Measurements from ENCODE around the gene DPP6. TPM values are rescaled to one million over a fixed set of nuclear protein-coding genes. Genes with fewer than 3 reads are reported as not detected.

DPP6 gene
- total RNA-seq, 1 donor from 2014 or later, result 1.4 TPM

DNA sequence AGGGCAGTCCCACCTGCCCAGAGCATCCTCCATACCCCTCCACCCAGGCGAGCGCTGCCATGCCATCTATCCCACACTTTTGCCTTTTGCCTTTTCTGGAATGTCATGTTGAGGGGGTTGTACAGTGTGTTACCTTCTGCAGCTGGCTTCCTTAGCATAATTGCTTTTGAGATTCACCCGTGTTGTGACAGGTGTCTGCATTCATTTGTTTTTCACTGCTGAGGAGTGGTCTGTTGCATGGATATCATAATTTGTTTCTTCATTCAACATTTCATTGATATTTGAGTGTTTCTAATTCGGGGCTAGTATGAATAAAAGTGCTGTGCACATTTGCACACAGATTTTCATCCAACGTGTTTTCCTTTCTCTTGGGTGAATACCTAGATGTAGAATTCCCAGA, 596.8 kb downstream of the DPP6 start:
- Mint-ChIP-seq H3K27me3 (ENCODE audit: unreplicated experiment) (peaks cover 2% of the 10 kb centered on the region), H3K4me1 (ENCODE audit: unreplicated experiment) (no peaks in the 10 kb centered on the region), H3K36me3 (ENCODE audit: low read depth, unreplicated experiment) (no peaks in the 10 kb centered on the region), H3K4me3 (ENCODE audit: unreplicated experiment) (no peak overlapping the region), H3K9me3 (ENCODE audit: unreplicated experiment) (peaks cover 4% of the 10 kb centered on the region), H3K27ac (ENCODE audit: unreplicated experiment) (no peak overlapping the region)
- no peak for TF ChIP-seq CTCF (IDR thresholded peaks at IDR 0.05; ENCODE audit: unreplicated experiment)
- no peak for DNase-seq (ENCODE audit: low spot score)

GRCh38 chr7:154649434-154649833, 597.2 kb downstream of the DPP6 start:
- no peak overlapping the region for H3K4me3 Mint-ChIP-seq (ENCODE audit: unreplicated experiment)
- no peak for TF ChIP-seq CTCF (IDR thresholded peaks at IDR 0.05; ENCODE audit: unreplicated experiment)
- no peak for DNase-seq (ENCODE audit: low spot score)
- peaks cover 4% of the 10 kb centered on the region for H3K9me3 Mint-ChIP-seq (ENCODE audit: unreplicated experiment)
- H3K36me3 Mint-ChIP-seq (ENCODE audit: low read depth, unreplicated experiment), result no peaks in the 10 kb centered on the region
- no peaks in the 10 kb centered on the region for H3K4me1 Mint-ChIP-seq (ENCODE audit: unreplicated experiment)
- H3K27me3 Mint-ChIP-seq (ENCODE audit: unreplicated experiment), result peaks cover 2% of the 10 kb centered on the region
- H3K27ac Mint-ChIP-seq (ENCODE audit: unreplicated experiment), result no peak overlapping the region

DNA sequence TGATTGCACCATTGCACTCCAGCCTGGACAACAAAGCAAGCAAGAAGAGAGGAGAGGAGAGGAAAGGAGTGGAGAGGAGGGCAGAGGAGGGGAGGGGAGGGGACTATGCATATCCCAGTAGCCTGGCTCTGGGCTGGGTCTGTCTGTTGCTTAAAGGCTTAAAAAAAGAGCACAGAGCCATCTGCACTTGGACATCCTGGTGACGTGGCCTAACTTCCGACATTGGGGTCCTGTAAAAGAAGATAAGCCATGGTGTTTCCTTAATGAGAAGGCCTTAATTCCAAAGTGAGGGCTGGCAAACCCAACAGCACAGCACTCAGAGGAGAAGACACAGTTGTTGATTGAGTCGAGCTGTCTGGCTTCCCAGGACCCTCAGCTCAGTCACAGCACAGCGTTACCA, 598.1 kb downstream of the DPP6 start:
- Mint-ChIP-seq H3K27me3 (ENCODE audit: unreplicated experiment) (peaks cover 2% of the 10 kb centered on the region), H3K27ac (ENCODE audit: unreplicated experiment) (no peak overlapping the region), H3K4me1 (ENCODE audit: unreplicated experiment) (no peaks in the 10 kb centered on the region), H3K4me3 (ENCODE audit: unreplicated experiment) (no peak overlapping the region), H3K36me3 (ENCODE audit: low read depth, unreplicated experiment) (no peaks in the 10 kb centered on the region), H3K9me3 (ENCODE audit: unreplicated experiment) (peaks cover 4% of the 10 kb centered on the region)
- no peak for TF ChIP-seq CTCF (IDR thresholded peaks at IDR 0.05; ENCODE audit: unreplicated experiment)
- no peak for DNase-seq (ENCODE audit: low spot score)

DNA sequence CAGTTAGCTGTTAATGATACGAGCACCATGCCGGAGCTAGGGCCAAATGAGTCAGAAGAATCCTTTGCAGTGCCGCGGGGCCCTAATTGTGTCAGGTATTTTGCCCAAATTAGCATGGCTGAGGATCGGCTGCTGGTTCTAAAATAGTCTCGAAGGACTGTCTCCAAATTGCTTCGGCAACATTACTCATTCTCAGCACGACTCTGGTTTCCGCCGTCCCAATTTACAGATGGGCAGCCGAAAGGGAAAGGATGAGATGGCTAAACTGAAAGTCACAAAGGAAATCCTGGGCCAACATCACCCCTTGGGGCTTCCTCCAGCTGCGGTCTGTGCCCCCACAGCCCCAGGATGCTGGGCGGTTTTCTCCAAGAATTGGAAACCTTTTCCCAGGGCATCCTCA, 599.3 kb downstream of the DPP6 start:
- Mint-ChIP-seq H3K4me3 (ENCODE audit: unreplicated experiment) (no peak overlapping the region), H3K9me3 (ENCODE audit: unreplicated experiment) (peaks cover 4% of the 10 kb centered on the region), H3K27ac (ENCODE audit: unreplicated experiment) (no peak overlapping the region), H3K36me3 (ENCODE audit: low read depth, unreplicated experiment) (no peaks in the 10 kb centered on the region), H3K27me3 (ENCODE audit: unreplicated experiment) (peaks cover 4% of the 10 kb centered on the region), H3K4me1 (ENCODE audit: unreplicated experiment) (no peaks in the 10 kb centered on the region)
- TF ChIP-seq CTCF (IDR thresholded peaks at IDR 0.05; ENCODE audit: unreplicated experiment), result no peak
- DNase-seq (ENCODE audit: low spot score), result no peak

GRCh38 chr7:154652564-154652963, 600.4 kb downstream of the DPP6 start:
- Mint-ChIP-seq H3K27ac (ENCODE audit: unreplicated experiment) (no peak overlapping the region), H3K9me3 (ENCODE audit: unreplicated experiment) (peaks cover 4% of the 10 kb centered on the region), H3K27me3 (ENCODE audit: unreplicated experiment) (peaks cover 2% of the 10 kb centered on the region), H3K36me3 (ENCODE audit: low read depth, unreplicated experiment) (no peaks in the 10 kb centered on the region), H3K4me3 (ENCODE audit: unreplicated experiment) (no peak overlapping the region), H3K4me1 (ENCODE audit: unreplicated experiment) (no peaks in the 10 kb centered on the region)
- no peak for DNase-seq (ENCODE audit: low spot score)
- TF ChIP-seq CTCF (IDR thresholded peaks at IDR 0.05; ENCODE audit: unreplicated experiment), result no peak
